C4-2B (cell line): ENCODE data around the gene OLFM4.

Experiments
- CTCF ChIP-seq: fragments of 450-650 bp; conservative IDR thresholded peaks from 2 replicates; pipeline ENCODE4 v1.5.1; 2017; ENCODE audit warnings: mild to moderate bottlenecking
- ZFX ChIP-seq: fragments of 450-650 bp; IDR thresholded peaks from 2 replicates; pipeline ENCODE4 v1.6.1; 2017

DNA sequence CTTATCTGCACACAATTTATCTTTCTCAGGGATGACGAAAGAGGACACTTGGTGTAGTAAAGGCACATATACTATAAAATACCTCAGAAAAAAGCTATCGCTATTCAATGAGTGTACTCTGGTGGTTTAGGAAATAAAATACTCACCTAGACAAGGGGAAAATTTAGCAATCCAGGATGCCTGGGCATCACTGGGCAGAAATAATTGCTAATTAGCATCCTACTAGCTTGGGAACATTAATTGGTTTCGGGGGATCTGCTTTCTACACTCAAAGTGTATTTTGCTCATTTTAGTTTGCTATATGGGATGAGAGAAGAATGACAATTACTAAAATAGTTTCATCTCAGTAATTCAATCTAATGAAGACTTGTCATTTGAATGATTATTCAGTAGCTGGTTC, 60.3 kb downstream of the OLFM4 start:
- TF ChIP-seq CTCF = no peak
- no peak for TF ChIP-seq ZFX
